Activated CD8-positive, alpha-beta T cell treated with anti-CD3 and anti-CD28 coated beads for 36 hours (primary cell): ENCODE results near the gene NEK5. TPM values are rescaled to one million over a fixed set of nuclear protein-coding genes. Genes with fewer than 3 reads are reported as not detected.

Source experiments
- ATAC-seq: fragments of 200-7000 bp; cut with Tn5 transposase; one replicate; pipeline ENCODE4 v1.10.0; 2021; ENCODE audit warnings: mild to moderate bottlenecking, moderate library complexity
- CTCF ChIA-PET: fragments of 350-600 bp; sonication (Branson Sonifier 250); formaldehyde crosslinking; loops from one replicate; lab custom pipeline; 2021; ENCODE audit warnings: antibody characterized with exemption; lab: Charles Lee
- POLR2A ChIA-PET: fragments of 350-600 bp; sonication (Branson Sonifier 250); formaldehyde crosslinking; loops from one replicate; lab custom pipeline; 2021; ENCODE audit warnings: antibody characterized with exemption; lab: Charles Lee
- DNase-seq: peaks from one replicate; pipeline ENCODE4 v3.0.0-alpha.2; 2020
- H3K27ac Mint-ChIP-seq: one replicate; pipeline ENCODE4 v1.8.0; 2021; ENCODE audit warnings: mild to moderate bottlenecking, mixed read lengths
- H3K27me3 Mint-ChIP-seq: one replicate; pipeline ENCODE4 v1.8.0; 2021; ENCODE audit warnings: mixed read lengths
- H3K36me3 Mint-ChIP-seq: one replicate; pipeline ENCODE4 v1.8.0; 2021; ENCODE audit warnings: low read depth, mixed read lengths
- H3K4me1 Mint-ChIP-seq: one replicate; pipeline ENCODE4 v1.8.0; 2021; ENCODE audit warnings: low read depth, mixed read lengths
- H3K4me3 Mint-ChIP-seq: one replicate; pipeline ENCODE4 v1.8.0; 2021; ENCODE audit warnings: mild to moderate bottlenecking, moderate library complexity, mixed read lengths
- H3K9me3 Mint-ChIP-seq: one replicate; pipeline ENCODE4 v1.8.0; 2021; ENCODE audit warnings: mixed read lengths
- intact Hi-C: fragments of 100-400 bp; cut with micrococcal nuclease; formaldehyde crosslinking; loops from one replicate; pipeline ENCODE4 v1.10.0; 2022
- total RNA-seq, 2 experiments: library from RNA; stranded (reverse); gene quantifications; one replicate each; pipeline ENCODE4 v1.2.3, GENCODE V29; 2021
- TF ChIP-seq, protein P1 (sequence below): fragments of 200-600 bp; IDR thresholded peaks from one replicate; pipeline ENCODE4 v1.8.0; 2022; ENCODE audit warnings: antibody characterized with exemption, mild to moderate bottlenecking

Gene NEK5
- total RNA-seq, 2 experiments from 2014 or later, result 0.11 to 0.16 TPM

DNA sequence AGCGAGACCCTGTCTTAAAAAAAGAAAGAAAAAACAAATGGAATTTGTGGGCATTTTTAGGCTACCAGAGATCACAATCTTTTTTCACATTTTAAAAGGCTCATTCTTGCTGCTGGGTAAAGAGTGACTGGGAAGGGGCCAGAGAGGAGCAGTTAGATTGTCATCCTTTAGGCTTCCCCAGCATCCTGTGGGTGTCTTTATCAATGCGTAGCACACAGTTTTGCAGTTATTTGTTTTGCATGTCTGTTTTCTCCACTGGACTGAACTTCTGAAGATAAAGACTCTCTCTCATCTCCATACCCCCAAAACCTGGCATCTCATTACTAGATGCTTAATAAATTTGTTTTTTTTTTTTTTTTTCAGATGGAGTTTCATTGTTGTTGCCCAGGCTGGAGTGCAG lies 106.5 kb downstream of the NEK5 start:
- ChIA-PET POLR2A (interaction anchor here (0.8 to 1.1 kb wide), 2 partner anchors 9 to 10 kb away, joined by 3 read pairs; no protein-coding TSS in a partner anchor), CTCF (no interaction called here)
- H3K27ac Mint-ChIP-seq, result no peak overlapping the region
- no peaks in the 10 kb centered on the region for H3K27me3 Mint-ChIP-seq
- H3K4me3 Mint-ChIP-seq, result no peak overlapping the region
- intact Hi-C loops, result no loop called here
- H3K9me3 Mint-ChIP-seq, result peaks cover 1% of the 10 kb centered on the region
- TF ChIP-seq, protein P1, sequence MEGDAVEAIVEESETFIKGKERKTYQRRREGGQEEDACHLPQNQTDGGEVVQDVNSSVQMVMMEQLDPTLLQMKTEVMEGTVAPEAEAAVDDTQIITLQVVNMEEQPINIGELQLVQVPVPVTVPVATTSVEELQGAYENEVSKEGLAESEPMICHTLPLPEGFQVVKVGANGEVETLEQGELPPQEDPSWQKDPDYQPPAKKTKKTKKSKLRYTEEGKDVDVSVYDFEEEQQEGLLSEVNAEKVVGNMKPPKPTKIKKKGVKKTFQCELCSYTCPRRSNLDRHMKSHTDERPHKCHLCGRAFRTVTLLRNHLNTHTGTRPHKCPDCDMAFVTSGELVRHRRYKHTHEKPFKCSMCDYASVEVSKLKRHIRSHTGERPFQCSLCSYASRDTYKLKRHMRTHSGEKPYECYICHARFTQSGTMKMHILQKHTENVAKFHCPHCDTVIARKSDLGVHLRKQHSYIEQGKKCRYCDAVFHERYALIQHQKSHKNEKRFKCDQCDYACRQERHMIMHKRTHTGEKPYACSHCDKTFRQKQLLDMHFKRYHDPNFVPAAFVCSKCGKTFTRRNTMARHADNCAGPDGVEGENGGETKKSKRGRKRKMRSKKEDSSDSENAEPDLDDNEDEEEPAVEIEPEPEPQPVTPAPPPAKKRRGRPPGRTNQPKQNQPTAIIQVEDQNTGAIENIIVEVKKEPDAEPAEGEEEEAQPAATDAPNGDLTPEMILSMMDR, result no peak
- H3K36me3 Mint-ChIP-seq, result peaks cover 63% of the 10 kb centered on the region
- DNase-seq, result no peak
- peaks cover 20% of the 10 kb centered on the region for H3K4me1 Mint-ChIP-seq
- ATAC-seq, result no peak

DNA sequence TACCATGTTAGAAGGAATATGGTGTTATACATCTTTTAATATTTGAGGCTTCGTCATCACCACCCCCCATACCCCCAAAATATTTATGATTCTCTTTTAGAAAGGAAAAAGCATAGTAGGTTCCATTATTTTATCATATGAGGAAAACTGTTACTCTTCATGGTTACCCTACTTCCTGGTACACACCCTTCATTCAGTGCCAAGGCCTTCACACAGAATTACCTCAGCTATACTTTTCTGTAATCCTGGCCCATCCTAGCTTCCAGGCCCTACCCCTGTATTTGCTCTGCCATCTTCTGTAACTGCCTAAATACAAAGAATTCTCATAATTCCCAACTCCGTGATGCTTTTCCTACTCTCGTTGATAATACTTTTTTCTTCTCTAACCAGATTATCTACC lies 108.7 kb downstream of the NEK5 start:
- ChIA-PET CTCF (no interaction called here), POLR2A (no interaction called here)
- intact Hi-C loops, result no loop called here
- no peaks in the 10 kb centered on the region for H3K27me3 Mint-ChIP-seq
- no peaks in the 10 kb centered on the region for H3K9me3 Mint-ChIP-seq
- DNase-seq, result no peak
- peaks cover 47% of the 10 kb centered on the region for H3K36me3 Mint-ChIP-seq
- no peak for ATAC-seq
- H3K27ac Mint-ChIP-seq, result no peak overlapping the region
- peaks cover 8% of the 10 kb centered on the region for H3K4me1 Mint-ChIP-seq
- no peak overlapping the region for H3K4me3 Mint-ChIP-seq
- TF ChIP-seq, protein P1, result no peak

DNA sequence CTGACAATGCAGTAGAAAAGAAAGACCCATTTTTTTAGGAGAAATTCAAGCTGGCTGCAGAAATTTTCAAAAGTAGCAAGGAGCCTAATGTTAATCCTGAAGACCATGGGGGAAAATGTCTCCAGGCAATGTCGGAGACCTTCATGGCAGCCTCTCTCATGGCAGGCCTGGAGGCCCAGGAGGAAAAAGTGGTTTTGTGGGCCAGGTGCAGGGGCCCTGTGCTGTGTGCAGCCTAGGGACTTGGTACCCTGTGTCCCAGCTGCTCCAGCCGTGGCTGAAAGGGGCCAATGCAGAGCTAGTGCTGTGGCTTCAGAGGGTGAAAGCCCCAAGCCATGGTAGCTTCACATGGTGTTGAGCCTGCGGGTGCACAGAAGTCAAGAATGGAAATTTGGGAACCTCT lies 112.6 kb downstream of the NEK5 start:
- Mint-ChIP-seq H3K27me3 (no peaks in the 10 kb centered on the region), H3K9me3 (no peaks in the 10 kb centered on the region), H3K4me1 (peaks cover 11% of the 10 kb centered on the region), H3K4me3 (no peak overlapping the region), H3K36me3 (peaks cover 21% of the 10 kb centered on the region), H3K27ac (no peak overlapping the region)
- ATAC-seq (no peak), DNase-seq (no peak)
- CTCF ChIA-PET, result no interaction called here
- intact Hi-C loops, result no loop called here
- POLR2A ChIA-PET, result no interaction called here
- TF ChIP-seq, protein P1, result no peak

DNA sequence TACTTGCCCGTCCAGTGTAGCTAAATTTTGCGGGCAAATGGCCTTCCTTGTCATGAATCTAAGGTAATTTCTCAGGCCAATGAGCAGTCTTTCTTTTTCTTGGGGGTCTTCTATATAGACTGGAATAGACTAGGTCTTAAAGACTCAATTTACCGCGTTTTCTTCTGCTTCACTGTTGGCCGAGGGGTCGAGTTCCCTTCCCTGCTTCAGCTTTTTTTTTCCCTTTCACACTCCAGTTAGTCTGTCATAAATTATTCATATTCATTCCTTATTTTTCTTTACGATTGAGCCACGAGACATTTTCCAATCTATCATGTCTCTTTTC lies 116.4 kb downstream of the NEK5 start:
- DNase-seq (no peak), ATAC-seq (peak; percentile 1)
- ChIA-PET CTCF (interaction anchor here (0.6 to 3.4 kb wide), 5 partner anchors 10 to 126 kb away, joined by 3 to 19 read pairs (median 4); partner anchors contain the start of gene NEK5), POLR2A (interaction anchor here (0.6 to 1.6 kb wide), 5 partner anchors 10 to 184 kb away, joined by 3 read pairs; partner anchors contain the start of gene UTP14C)
- Mint-ChIP-seq H3K4me3 (peak overlapping the region; percentile 99), H3K4me1 (peaks cover 14% of the 10 kb centered on the region), H3K36me3 (peaks cover 6% of the 10 kb centered on the region), H3K27me3 (peaks cover 16% of the 10 kb centered on the region), H3K9me3 (no peaks in the 10 kb centered on the region), H3K27ac (peak overlapping the region; percentile 94)
- TF ChIP-seq, protein P1, result no peak
- intact Hi-C loops, result no loop called here

DNA sequence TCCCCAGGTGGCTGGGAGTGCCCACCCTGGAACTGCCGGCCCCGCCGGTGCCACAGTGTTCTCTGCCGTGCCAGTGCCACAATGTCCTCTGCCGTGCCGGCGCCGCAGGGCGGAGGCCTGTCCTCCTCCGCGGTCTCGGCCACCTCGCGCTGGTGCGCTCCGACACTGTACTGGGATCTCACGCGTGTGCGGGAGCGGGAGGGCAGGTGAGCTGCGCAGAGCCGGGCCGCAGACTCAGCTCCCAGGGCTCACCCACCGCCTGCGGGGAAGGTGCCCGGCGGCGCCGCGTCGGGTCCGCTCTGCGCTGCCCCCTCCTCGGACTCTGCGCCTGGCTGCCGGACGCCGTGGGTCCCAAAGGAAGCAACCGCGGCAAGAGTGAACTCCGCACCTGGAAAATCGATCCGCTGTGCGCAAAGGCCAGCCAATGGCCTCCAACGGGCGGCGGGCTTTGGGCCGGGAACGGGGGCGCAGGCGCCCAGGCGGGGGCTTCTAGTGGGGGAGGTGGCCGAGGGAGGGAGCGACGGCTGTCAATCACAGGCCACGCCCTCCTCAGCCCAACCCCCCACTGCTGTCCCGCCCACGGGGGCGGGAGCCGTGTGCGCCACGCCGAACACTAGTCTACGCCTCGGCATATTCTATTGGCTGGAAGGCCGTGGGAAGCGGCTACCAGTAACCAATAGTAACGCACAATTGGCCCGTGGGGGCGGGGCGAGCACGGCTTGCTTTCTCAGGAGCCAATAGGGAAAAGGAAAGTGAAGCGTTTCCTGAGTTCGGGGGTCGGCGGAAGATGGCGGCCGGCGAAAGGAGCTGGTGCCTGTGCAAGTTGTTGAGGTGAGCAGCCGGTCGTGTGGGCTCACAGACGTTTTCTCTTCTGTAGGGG lies 117.0 kb downstream of the NEK5 start, which contains the start of gene ALG11:
TSS of gene ALG11 (plus strand) at position 767 of the 880 bp plus-strand sequence. CDS start at position 788, 21 bp downstream.
- Mint-ChIP-seq H3K36me3 (peaks cover 6% of the 10 kb centered on the region), H3K27ac (peak within 1 kb of the TSS; percentile 94), H3K9me3 (no peaks in the 10 kb centered on the region), H3K27me3 (peaks cover 16% of the 10 kb centered on the region), H3K4me1 (peaks cover 14% of the 10 kb centered on the region), H3K4me3 (peak within 1 kb of the TSS; percentile 99)
- ATAC-seq (peak; percentile 99), DNase-seq (peak; percentile 100)
- POLR2A ChIA-PET, result interaction anchor here (0.6 to 1.6 kb wide), 3 partner anchors 13 to 183 kb away, joined by 3 read pairs; partner anchors contain the start of gene UTP14C
- TF ChIP-seq, protein P1, result no peak
- CTCF ChIA-PET, result interaction anchor here (0.6 to 3.4 kb wide), 4 partner anchors 10 to 127 kb away, joined by 3 to 19 read pairs (median 4); partner anchors contain the start of gene NEK5
- intact Hi-C loops, result no loop called here
